Activated CD4-positive, alpha-beta T cell treated with anti-CD3 and anti-CD28 coated beads, Interleukin-2, amount 10 ng/mL, durations not matched to agents 7 days and 5 days (primary cell): Measurements from ENCODE around the gene ALDH7A1. TPM values are rescaled to one million over a fixed set of nuclear protein-coding genes. Genes with fewer than 3 reads are reported as not detected.
A peak's percentile ranks its signal among the peaks of the same experiment; 100 is the strongest.

ENCODE experiments used
- CTCF ChIA-PET: fragments of 350-600 bp; sonication (Branson Sonifier 250); formaldehyde crosslinking; loops from one replicate; lab custom pipeline; 2021; ENCODE audit warnings: antibody characterized with exemption; lab: Charles Lee
- POLR2A ChIA-PET: fragments of 350-600 bp; sonication (Branson Sonifier 250); formaldehyde crosslinking; loops from one replicate; lab custom pipeline; 2021; ENCODE audit warnings: antibody characterized with exemption; lab: Charles Lee
- DNase-seq: peaks from one replicate; pipeline ENCODE4 v3.0.0-alpha.2; 2020
- H3K27ac Mint-ChIP-seq: one replicate; pipeline ENCODE4 v1.8.0; 2021; ENCODE audit warnings: mild to moderate bottlenecking, moderate library complexity, mixed read lengths
- H3K27me3 Mint-ChIP-seq: one replicate; pipeline ENCODE4 v1.8.0; 2021; ENCODE audit warnings: mixed read lengths
- H3K36me3 Mint-ChIP-seq: one replicate; pipeline ENCODE4 v1.8.0; 2021; ENCODE audit warnings: low read depth, mixed read lengths
- H3K4me1 Mint-ChIP-seq: one replicate; pipeline ENCODE4 v1.8.0; 2021; ENCODE audit warnings: mixed read lengths
- H3K4me3 Mint-ChIP-seq: one replicate; pipeline ENCODE4 v1.8.0; 2021; ENCODE audit warnings: mild to moderate bottlenecking, moderate library complexity, mixed read lengths
- H3K9me3 Mint-ChIP-seq: one replicate; pipeline ENCODE4 v1.8.0; 2021; ENCODE audit warnings: mixed read lengths
- total RNA-seq, 2 experiments: library from RNA; stranded (reverse); gene quantifications; one replicate each; pipeline ENCODE4 v1.2.3, GENCODE V29; 2021

Gene ALDH7A1
- total RNA-seq, 2 experiments from 2014 or later = 2.7 to 3.6 TPM

- DNase-seq = no peak
- Mint-ChIP-seq H3K36me3 (peaks cover 2% of the 10 kb centered on the region), H3K9me3 (no peaks in the 10 kb centered on the region), H3K4me1 (peaks cover 19% of the 10 kb centered on the region), H3K27ac (no peak overlapping the region), H3K27me3 (no peaks in the 10 kb centered on the region), H3K4me3 (no peak overlapping the region)
- POLR2A ChIA-PET = no interaction called here
- CTCF ChIA-PET = interaction anchor here (0.5 to 1.1 kb wide), 2 partner anchors 12 to 214 kb away, joined by 3 read pairs; no protein-coding TSS in a partner anchor
Measured at GRCh38 chr5:126512451-126512850, 82.6 kb downstream of the ALDH7A1 start.

- H3K27me3 Mint-ChIP-seq = no peaks in the 10 kb centered on the region
- CTCF ChIA-PET = interaction anchor here (0.5 to 1.1 kb wide), 2 partner anchors 12 to 214 kb away, joined by 3 read pairs; no protein-coding TSS in a partner anchor
- POLR2A ChIA-PET = no interaction called here
Measured at GRCh38 chr5:126511961-126512360, 83.1 kb downstream of the ALDH7A1 start.

GRCh38 chr5:126509339-126509738, 85.7 kb downstream of the ALDH7A1 start:
- Mint-ChIP-seq H3K27me3 (no peaks in the 10 kb centered on the region), H3K27ac (no peak overlapping the region), H3K9me3 (peaks cover 4% of the 10 kb centered on the region), H3K4me3 (no peak overlapping the region), H3K4me1 (peaks cover 20% of the 10 kb centered on the region), H3K36me3 (peaks cover 7% of the 10 kb centered on the region)
- CTCF ChIA-PET = interaction anchor here (1.2 to 1.7 kb wide), 2 partner anchors 9 to 41 kb away, joined by 3 to 5 read pairs; no protein-coding TSS in a partner anchor
- no peak for DNase-seq
- POLR2A ChIA-PET = no interaction called here

More at GRCh38 chr5:126511961-126512360, 83.1 kb downstream of the ALDH7A1 start:
- peaks cover 2% of the 10 kb centered on the region for H3K9me3 Mint-ChIP-seq
- H3K36me3 Mint-ChIP-seq = peaks cover 6% of the 10 kb centered on the region
- peaks cover 20% of the 10 kb centered on the region for H3K4me1 Mint-ChIP-seq
- DNase-seq = no peak
- H3K27ac Mint-ChIP-seq = no peak overlapping the region
- H3K4me3 Mint-ChIP-seq = no peak overlapping the region

DNA sequence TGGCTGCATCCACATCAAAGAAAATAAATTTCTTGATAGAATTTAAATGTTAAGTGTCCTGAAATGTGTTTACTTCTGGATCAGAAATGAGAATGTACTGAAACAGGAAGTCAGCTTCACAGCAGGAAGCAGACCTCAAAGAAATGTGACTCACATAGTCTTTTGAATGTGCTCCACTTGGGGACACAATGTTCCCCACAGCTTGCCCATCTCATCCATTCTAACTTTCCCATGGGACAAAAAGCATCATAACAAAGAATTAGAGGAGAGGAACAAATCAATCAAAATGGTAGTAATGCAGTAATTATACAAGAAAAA, 86.1 kb downstream of the ALDH7A1 start:
- peaks cover 4% of the 10 kb centered on the region for H3K9me3 Mint-ChIP-seq
- DNase-seq = peak; percentile 18
- ChIA-PET CTCF (interaction anchor here (1.7 kb wide), 1 partner anchor 9 kb away, joined by 5 read pairs; no protein-coding TSS in a partner anchor), POLR2A (no interaction called here)
- peaks cover 21% of the 10 kb centered on the region for H3K4me1 Mint-ChIP-seq
- H3K27ac Mint-ChIP-seq = peak overlapping the region; percentile 88
- no peaks in the 10 kb centered on the region for H3K27me3 Mint-ChIP-seq
- peaks cover 7% of the 10 kb centered on the region for H3K36me3 Mint-ChIP-seq
- peak overlapping the region; percentile 54 for H3K4me3 Mint-ChIP-seq

GRCh38 chr5:126508251-126508961, 86.6 kb downstream of the ALDH7A1 start:
- Mint-ChIP-seq H3K9me3 (peaks cover 4% of the 10 kb centered on the region), H3K27me3 (no peaks in the 10 kb centered on the region), H3K4me3 (peak overlapping the region; percentile 54), H3K4me1 (peaks cover 26% of the 10 kb centered on the region), H3K27ac (peak overlapping the region; percentile 88), H3K36me3 (peaks cover 7% of the 10 kb centered on the region)
- CTCF ChIA-PET = interaction anchor here (1.7 kb wide), 1 partner anchor 9 kb away, joined by 5 read pairs; no protein-coding TSS in a partner anchor
- POLR2A ChIA-PET = no interaction called here
- no peak for DNase-seq

DNA sequence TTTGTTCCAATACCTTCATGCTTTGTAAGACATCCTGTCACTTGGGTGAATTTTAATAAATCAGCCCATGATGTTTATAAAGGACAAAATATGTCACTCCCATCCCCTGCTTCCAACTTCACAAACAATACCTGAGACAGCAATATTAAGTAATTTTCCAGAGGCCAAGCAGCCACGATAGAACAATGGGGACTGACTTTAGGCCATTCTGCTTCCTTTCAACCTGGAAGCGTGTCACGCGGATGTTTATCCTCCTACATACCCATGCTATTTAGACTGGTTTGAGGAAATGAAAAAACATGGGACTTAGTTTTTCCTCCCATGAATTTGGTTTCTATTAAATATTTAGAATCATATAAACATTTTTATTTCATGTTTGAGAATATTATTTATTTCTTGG, 88.9 kb downstream of the ALDH7A1 start:
- Mint-ChIP-seq H3K9me3 (peaks cover 4% of the 10 kb centered on the region), H3K4me1 (peaks cover 26% of the 10 kb centered on the region), H3K4me3 (no peak overlapping the region), H3K27ac (no peak overlapping the region), H3K36me3 (peaks cover 7% of the 10 kb centered on the region), H3K27me3 (no peaks in the 10 kb centered on the region)
- ChIA-PET CTCF (no interaction called here), POLR2A (no interaction called here)
- no peak for DNase-seq

DNA sequence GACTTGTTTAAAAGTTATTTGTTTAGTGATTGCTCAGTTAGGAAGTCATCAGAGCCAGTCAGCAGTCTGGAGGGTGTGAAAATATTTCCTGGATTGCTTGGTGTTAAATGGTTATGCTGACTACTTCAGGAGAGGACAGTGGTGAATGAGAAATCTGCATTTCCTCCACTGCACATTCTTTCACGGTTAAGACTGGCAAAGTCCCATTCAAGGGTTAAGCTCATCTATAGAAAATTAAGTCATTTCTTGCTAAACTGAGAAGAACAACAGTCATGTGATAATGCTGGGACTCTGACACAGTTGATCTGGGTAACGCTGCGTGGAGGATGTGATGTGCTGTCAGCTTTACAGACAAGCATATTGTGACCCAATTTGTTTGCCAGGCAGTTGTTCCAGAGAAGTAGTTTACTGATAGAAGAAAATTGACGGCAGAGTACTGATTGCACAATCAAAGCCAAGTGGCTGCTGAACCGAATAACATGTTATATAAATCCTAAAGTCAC, 91.4 kb downstream of the ALDH7A1 start:
- Mint-ChIP-seq H3K4me3 (no peak overlapping the region), H3K4me1 (peaks cover 25% of the 10 kb centered on the region), H3K27ac (no peak overlapping the region), H3K27me3 (no peaks in the 10 kb centered on the region), H3K36me3 (peaks cover 7% of the 10 kb centered on the region), H3K9me3 (peaks cover 4% of the 10 kb centered on the region)
- DNase-seq = no peak
- ChIA-PET POLR2A (no interaction called here), CTCF (no interaction called here)

GRCh38 chr5:126501448-126501847, 93.6 kb downstream of the ALDH7A1 start:
- POLR2A ChIA-PET = interaction anchor here (0.7 kb wide), 1 partner anchor 51 kb away, joined by 3 read pairs; no protein-coding TSS in a partner anchor
- no peak for DNase-seq
- CTCF ChIA-PET = interaction anchor here (1.2 to 2.1 kb wide), 4 partner anchors 21 to 158 kb away, joined by 4 to 6 read pairs (median 4); no protein-coding TSS in a partner anchor
- Mint-ChIP-seq H3K4me3 (no peak overlapping the region), H3K4me1 (peaks cover 16% of the 10 kb centered on the region), H3K36me3 (no peaks in the 10 kb centered on the region), H3K27me3 (no peaks in the 10 kb centered on the region), H3K27ac (no peak overlapping the region), H3K9me3 (no peaks in the 10 kb centered on the region)

DNA sequence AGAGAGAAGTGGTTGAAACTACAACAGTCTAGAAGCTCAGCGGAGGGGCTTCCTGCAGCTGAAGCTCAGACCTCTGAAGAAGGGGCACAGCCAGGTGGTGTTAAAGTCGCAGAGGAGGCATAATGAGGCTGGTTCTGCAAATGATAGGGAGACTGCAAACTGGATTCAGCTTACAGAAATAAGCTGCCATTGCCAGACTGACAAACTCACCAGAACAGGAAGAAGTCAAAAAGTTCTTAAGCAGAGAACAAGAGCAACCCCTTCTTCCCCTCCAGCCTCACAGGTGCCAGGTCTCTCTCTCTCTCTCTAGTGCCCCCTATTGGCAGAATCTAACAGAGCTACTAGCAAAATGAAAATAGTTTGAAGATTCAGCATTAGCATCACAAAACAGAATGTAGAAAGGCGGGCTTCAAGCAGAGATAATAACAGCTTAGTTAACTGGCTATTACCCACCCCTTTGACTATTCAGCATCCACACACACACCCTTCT, 95.1 kb downstream of the ALDH7A1 start:
- POLR2A ChIA-PET = no interaction called here
- CTCF ChIA-PET = interaction anchor here (0.6 to 2.1 kb wide), 22 partner anchors 9 to 208 kb away, joined by 3 to 12 read pairs (median 4); partner anchors contain the start of gene GRAMD2B
- H3K36me3 Mint-ChIP-seq = no peaks in the 10 kb centered on the region

DNA sequence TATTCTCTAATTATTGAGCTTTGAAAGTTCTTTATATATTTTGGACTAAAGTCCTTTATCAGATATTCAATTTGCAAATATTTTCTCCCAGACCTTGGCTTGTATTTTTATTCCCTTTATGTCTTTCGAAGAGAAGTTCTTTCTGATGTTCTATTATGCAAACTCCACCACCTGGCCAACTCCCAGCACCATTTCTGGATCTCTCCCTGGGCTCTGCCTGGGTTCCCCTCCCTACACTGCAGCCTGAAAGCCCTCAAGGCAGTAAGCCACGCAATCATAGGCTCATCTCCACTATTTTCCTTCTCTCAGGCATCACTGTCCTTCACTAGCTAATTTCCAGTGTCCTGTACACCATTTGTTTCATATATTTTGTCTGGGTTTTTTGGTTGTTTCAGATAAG, 95.7 kb downstream of the ALDH7A1 start:
- no peak for DNase-seq
- Mint-ChIP-seq H3K9me3 (no peaks in the 10 kb centered on the region), H3K4me3 (no peak overlapping the region), H3K36me3 (no peaks in the 10 kb centered on the region), H3K27me3 (no peaks in the 10 kb centered on the region), H3K4me1 (peaks cover 16% of the 10 kb centered on the region), H3K27ac (no peak overlapping the region)
- POLR2A ChIA-PET = no interaction called here
- CTCF ChIA-PET = interaction anchor here (0.7 to 1.9 kb wide), 8 partner anchors 9 to 209 kb away, joined by 3 to 12 read pairs (median 5); partner anchors contain the start of gene GRAMD2B

More for the DNA sequence above, 95.1 kb downstream of the ALDH7A1 start:
- H3K27me3 Mint-ChIP-seq = no peaks in the 10 kb centered on the region
- H3K27ac Mint-ChIP-seq = no peak overlapping the region
- H3K4me1 Mint-ChIP-seq = peaks cover 16% of the 10 kb centered on the region
- H3K4me3 Mint-ChIP-seq = no peak overlapping the region
- peak; percentile 56 for DNase-seq
- H3K9me3 Mint-ChIP-seq = no peaks in the 10 kb centered on the region

DNA sequence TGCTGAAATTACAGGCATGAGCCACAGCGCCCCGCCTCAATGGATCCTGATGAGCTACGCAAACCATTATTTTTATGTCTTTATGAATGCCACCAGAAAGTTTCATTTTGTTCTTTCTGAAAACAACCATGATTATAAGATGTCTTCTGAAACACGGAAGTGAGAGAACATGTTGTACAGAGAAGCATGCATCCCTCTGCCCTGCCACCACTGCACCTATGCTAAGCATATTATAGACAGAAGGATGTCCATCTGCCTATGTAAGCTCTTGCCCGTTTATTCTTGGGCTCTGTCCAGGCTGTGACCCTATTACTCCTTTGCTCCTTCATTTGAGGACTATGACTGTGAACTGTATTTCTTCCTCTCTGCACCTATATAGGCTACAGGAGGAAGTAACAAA, 97.5 kb downstream of the ALDH7A1 start:
- Mint-ChIP-seq H3K27ac (no peak overlapping the region), H3K4me3 (no peak overlapping the region), H3K36me3 (no peaks in the 10 kb centered on the region), H3K9me3 (no peaks in the 10 kb centered on the region), H3K27me3 (no peaks in the 10 kb centered on the region), H3K4me1 (peaks cover 10% of the 10 kb centered on the region)
- POLR2A ChIA-PET = no interaction called here
- CTCF ChIA-PET = interaction anchor here (0.6 kb wide), 1 partner anchor 9 kb away, joined by 3 read pairs; no protein-coding TSS in a partner anchor
- no peak for DNase-seq

GRCh38 chr5:126494393-126494792, 100.6 kb downstream of the ALDH7A1 start:
- POLR2A ChIA-PET = no interaction called here
- no peak for DNase-seq
- H3K9me3 Mint-ChIP-seq = no peaks in the 10 kb centered on the region
- no peak overlapping the region for H3K4me3 Mint-ChIP-seq
- CTCF ChIA-PET = interaction anchor here (0.6 kb wide), 1 partner anchor 659 kb away, joined by 3 read pairs; no protein-coding TSS in a partner anchor
- H3K27ac Mint-ChIP-seq = no peak overlapping the region
- H3K36me3 Mint-ChIP-seq = no peaks in the 10 kb centered on the region
- no peaks in the 10 kb centered on the region for H3K27me3 Mint-ChIP-seq
- no peaks in the 10 kb centered on the region for H3K4me1 Mint-ChIP-seq

GRCh38 chr5:126492939-126493338, 102.1 kb downstream of the ALDH7A1 start:
- no peaks in the 10 kb centered on the region for H3K27me3 Mint-ChIP-seq
- no peak overlapping the region for H3K4me3 Mint-ChIP-seq
- DNase-seq = no peak
- H3K27ac Mint-ChIP-seq = no peak overlapping the region
- ChIA-PET CTCF (no interaction called here), POLR2A (no interaction called here)
- no peaks in the 10 kb centered on the region for H3K4me1 Mint-ChIP-seq
- H3K9me3 Mint-ChIP-seq = no peaks in the 10 kb centered on the region
- H3K36me3 Mint-ChIP-seq = no peaks in the 10 kb centered on the region
